ENCODE results near the gene NT5E.

Gene NT5E

GRCh38 chr6:85421972-85422371, 27.9 kb upstream of the NT5E start:
- Histone ChIP-seq H3K4me1 (ENCODE audit: control insufficient read depth, low read length) (no peaks in the 10 kb centered on the region), H3K9me2 (replicated peaks; ENCODE audit: control insufficient read depth, low read length) (no peaks in the 10 kb centered on the region), H3K36me3 (ENCODE audit: control insufficient read depth, low read length) (no peaks in the 10 kb centered on the region), H3F3A (ENCODE audit: control insufficient read depth, insufficient read depth) (no peaks in the 10 kb centered on the region), H4K20me1 (ENCODE audit: control insufficient read depth, insufficient read depth, low read depth, low read length) (no peaks in the 10 kb centered on the region), H3K27me3 (ENCODE audit: control insufficient read depth, low read length) (no peaks in the 10 kb centered on the region), H3K4me3 (ENCODE audit: low read length) (no peak overlapping the region), H3K79me2 (ENCODE audit: control insufficient read depth, low read length) (no peaks in the 10 kb centered on the region), H3K4me2 (ENCODE audit: low read length) (no peak overlapping the region), H3K9me3 (ENCODE audit: control insufficient read depth, insufficient read depth, low read length) (peaks cover 6% of the 10 kb centered on the region; the same call in 1 of the 2 replicates), H3K27ac (ENCODE audit: low read depth, low read length) (no peak overlapping the region)
- no peak for TF ChIP-seq EZH2phosphoT487 (IDR thresholded peaks at IDR 0.05; ENCODE audit: borderline replicate concordance, low read length)
- no peak for TF ChIP-seq CTCF (IDR thresholded peaks at IDR 0.05; ENCODE audit: low read depth, low read length, poor library complexity, severe bottlenecking)

DNA sequence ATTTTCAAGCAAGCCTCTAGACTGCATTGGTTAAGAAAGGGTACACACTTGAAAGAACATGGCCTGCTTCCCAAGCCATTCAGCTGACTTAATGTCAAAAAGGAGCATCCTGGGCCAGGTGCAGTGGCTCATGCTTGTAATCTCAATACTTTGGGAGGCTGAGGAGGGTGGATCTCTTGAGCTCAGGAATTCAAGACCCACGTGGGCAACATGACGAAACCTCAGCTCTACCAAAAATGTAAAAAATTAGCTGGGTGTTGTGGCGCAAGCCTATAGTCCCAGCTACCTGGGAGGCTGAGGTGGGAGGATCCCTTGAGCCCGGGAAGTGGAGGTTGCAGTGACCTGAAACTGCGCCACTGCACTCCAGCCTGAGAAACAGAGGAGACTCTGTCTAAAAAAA, 26.9 kb upstream of the NT5E start:
- Histone ChIP-seq H3K4me1 (ENCODE audit: control insufficient read depth, low read length) (no peaks in the 10 kb centered on the region), H3K9me3 (ENCODE audit: control insufficient read depth, insufficient read depth, low read length) (peaks cover 6% of the 10 kb centered on the region; the same call in 1 of the 2 replicates), H4K20me1 (ENCODE audit: control insufficient read depth, insufficient read depth, low read depth, low read length) (no peaks in the 10 kb centered on the region), H3K9me2 (replicated peaks; ENCODE audit: control insufficient read depth, low read length) (no peaks in the 10 kb centered on the region), H3K4me3 (ENCODE audit: low read length) (no peak overlapping the region), H3K36me3 (ENCODE audit: control insufficient read depth, low read length) (no peaks in the 10 kb centered on the region), H3K27me3 (ENCODE audit: control insufficient read depth, low read length) (no peaks in the 10 kb centered on the region), H3K79me2 (ENCODE audit: control insufficient read depth, low read length) (no peaks in the 10 kb centered on the region), H3K27ac (ENCODE audit: low read depth, low read length) (no peak overlapping the region), H3K4me2 (ENCODE audit: low read length) (no peak overlapping the region), H3F3A (ENCODE audit: control insufficient read depth, insufficient read depth) (no peaks in the 10 kb centered on the region)
- TF ChIP-seq CTCF (IDR thresholded peaks at IDR 0.05; ENCODE audit: low read depth, low read length, poor library complexity, severe bottlenecking) (no peak), EZH2phosphoT487 (IDR thresholded peaks at IDR 0.05; ENCODE audit: borderline replicate concordance, low read length) (no peak)

DNA sequence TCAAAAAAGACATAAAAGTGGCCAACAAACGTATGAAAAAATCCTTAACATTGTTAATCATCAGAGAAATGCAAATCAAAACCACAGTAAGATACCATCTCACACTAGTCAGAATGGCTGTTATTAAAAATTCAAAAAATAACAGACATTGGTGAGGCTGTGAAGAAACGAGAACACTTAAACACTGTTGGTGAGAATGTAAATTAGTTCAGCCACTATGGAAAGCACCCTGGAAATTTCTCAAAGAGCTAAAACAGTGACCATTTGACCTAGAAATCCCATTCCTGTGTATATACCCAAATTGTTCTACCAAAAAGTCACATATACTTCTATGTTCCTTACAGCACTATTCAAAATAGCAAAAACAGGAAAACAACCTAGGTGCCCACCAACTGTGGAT, 24.9 kb upstream of the NT5E start:
- H3K79me2 ChIP-seq (ENCODE audit: control insufficient read depth, low read length): no peaks in the 10 kb centered on the region
- no peak overlapping the region for H3K4me3 ChIP-seq (ENCODE audit: low read length)
- no peak overlapping the region for H3K27ac ChIP-seq (ENCODE audit: low read depth, low read length)
- H3K9me2 ChIP-seq (replicated peaks; ENCODE audit: control insufficient read depth, low read length): no peaks in the 10 kb centered on the region
- no peak for TF ChIP-seq CTCF (IDR thresholded peaks at IDR 0.05; ENCODE audit: low read depth, low read length, poor library complexity, severe bottlenecking)
- TF ChIP-seq EZH2phosphoT487 (IDR thresholded peaks at IDR 0.05; ENCODE audit: borderline replicate concordance, low read length): no peak
- peaks cover 6% of the 10 kb centered on the region; the same call in 1 of the 2 replicates for H3K9me3 ChIP-seq (ENCODE audit: control insufficient read depth, insufficient read depth, low read length)
- no peaks in the 10 kb centered on the region for H3K4me1 ChIP-seq (ENCODE audit: control insufficient read depth, low read length)
- no peaks in the 10 kb centered on the region for H3F3A ChIP-seq (ENCODE audit: control insufficient read depth, insufficient read depth)
- no peaks in the 10 kb centered on the region for H4K20me1 ChIP-seq (ENCODE audit: control insufficient read depth, insufficient read depth, low read depth, low read length)
- no peaks in the 10 kb centered on the region for H3K27me3 ChIP-seq (ENCODE audit: control insufficient read depth, low read length)
- no peak overlapping the region for H3K4me2 ChIP-seq (ENCODE audit: low read length)
- H3K36me3 ChIP-seq (ENCODE audit: control insufficient read depth, low read length): no peaks in the 10 kb centered on the region
